ENCODE data around the gene MGRN1.

Gene MGRN1

GRCh38 chr16:4699046-4699556 is 74.5 kb downstream of the MGRN1 start:
- DNase-seq (ENCODE audit: low spot score) = no peak

GRCh38 chr16:4700380-4700996 is 75.9 kb downstream of the MGRN1 start:
- DNase-seq (ENCODE audit: low spot score) = no peak

GRCh38 chr16:4700997-4701743 is 76.5 kb downstream of the MGRN1 start:
- DNase-seq (ENCODE audit: low spot score) = no peak

- DNase-seq (ENCODE audit: low spot score) = no peak
Measured at GRCh38 chr16:4701791-4702465, 77.3 kb downstream of the MGRN1 start.

- DNase-seq (ENCODE audit: low spot score) = no peak
Measured at GRCh38 chr16:4702466-4702808, 77.8 kb downstream of the MGRN1 start.

- no peak for DNase-seq (ENCODE audit: low spot score)
Measured at GRCh38 chr16:4703906-4704305, 79.3 kb downstream of the MGRN1 start.

- DNase-seq (ENCODE audit: low spot score) = no peak
Measured at GRCh38 chr16:4704491-4704890, 79.9 kb downstream of the MGRN1 start.

- DNase-seq (ENCODE audit: low spot score) = no peak
Measured at GRCh38 chr16:4704913-4705312, 80.3 kb downstream of the MGRN1 start.

- no peak for DNase-seq (ENCODE audit: low spot score)
Measured at GRCh38 chr16:4706871-4707270, 82.2 kb downstream of the MGRN1 start.

- no peak for DNase-seq (ENCODE audit: low spot score)
Measured at GRCh38 chr16:4709481-4709880, 84.9 kb downstream of the MGRN1 start.

GRCh38 chr16:4713663-4714501 is 89.3 kb downstream of the MGRN1 start:
- DNase-seq (ENCODE audit: low spot score) = no peak

- no peak for DNase-seq (ENCODE audit: low spot score)
Measured at GRCh38 chr16:4714996-4715395, 90.4 kb downstream of the MGRN1 start.

- DNase-seq (ENCODE audit: low spot score) = no peak
Measured at GRCh38 chr16:4718466-4718865, 93.8 kb downstream of the MGRN1 start.

GRCh38 chr16:4723071-4723767 is 98.6 kb downstream of the MGRN1 start:
- no peak for DNase-seq (ENCODE audit: low spot score)

GRCh38 chr16:4724661-4725270 is 100.1 kb downstream of the MGRN1 start:
- DNase-seq (ENCODE audit: low spot score) = no peak

- no peak for DNase-seq (ENCODE audit: low spot score)
Measured at GRCh38 chr16:4726616-4727015, 102.0 kb downstream of the MGRN1 start.

- no peak for DNase-seq (ENCODE audit: low spot score)
Measured at GRCh38 chr16:4728676-4729075, 104.0 kb downstream of the MGRN1 start.

GRCh38 chr16:4729876-4730275 is 105.2 kb downstream of the MGRN1 start:
- no peak for DNase-seq (ENCODE audit: low spot score)

- DNase-seq (ENCODE audit: low spot score) = no peak
Measured at GRCh38 chr16:4733211-4733742, 108.7 kb downstream of the MGRN1 start.

- DNase-seq (ENCODE audit: low spot score) = no peak
Measured at GRCh38 chr16:4733747-4734062, 109.1 kb downstream of the MGRN1 start.

All from SW480 (cell line).